ENCODE data around the gene PPP6R1.

DNA sequence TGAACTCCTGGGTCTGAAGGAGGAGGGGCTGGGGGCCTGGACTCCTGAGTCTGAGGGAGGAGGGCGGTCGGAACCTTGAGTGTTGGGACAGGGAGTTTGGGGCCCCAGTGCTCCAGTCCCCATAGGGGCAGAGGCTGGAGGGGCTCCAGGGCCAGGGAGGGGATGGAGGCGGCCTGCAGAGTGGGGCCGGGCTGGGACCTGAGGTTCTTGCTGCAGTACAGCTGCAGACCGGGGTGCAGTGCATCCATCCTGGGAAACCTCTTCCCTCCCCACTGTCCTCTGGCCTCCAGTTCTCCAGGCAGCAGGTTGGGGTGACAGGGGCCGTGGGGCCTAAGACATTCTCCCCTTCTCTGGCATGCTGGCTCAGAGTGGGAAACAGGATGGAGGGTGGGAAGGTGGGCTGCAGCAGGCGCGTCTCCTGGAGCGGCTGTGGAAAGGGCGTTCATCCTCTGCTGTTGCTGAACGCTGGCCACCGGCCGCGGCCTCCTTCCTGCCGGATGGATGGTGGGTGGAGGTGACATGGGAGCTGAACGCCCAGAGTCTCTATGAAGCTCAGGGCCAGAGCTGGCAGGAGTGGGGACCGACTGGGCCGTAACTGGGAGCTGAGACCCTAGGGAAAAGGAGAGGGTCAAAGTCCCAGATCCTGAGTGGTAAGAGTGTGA lies 26.5 kb upstream of the PPP6R1 start:
- TF ChIP-seq, protein P1, sequence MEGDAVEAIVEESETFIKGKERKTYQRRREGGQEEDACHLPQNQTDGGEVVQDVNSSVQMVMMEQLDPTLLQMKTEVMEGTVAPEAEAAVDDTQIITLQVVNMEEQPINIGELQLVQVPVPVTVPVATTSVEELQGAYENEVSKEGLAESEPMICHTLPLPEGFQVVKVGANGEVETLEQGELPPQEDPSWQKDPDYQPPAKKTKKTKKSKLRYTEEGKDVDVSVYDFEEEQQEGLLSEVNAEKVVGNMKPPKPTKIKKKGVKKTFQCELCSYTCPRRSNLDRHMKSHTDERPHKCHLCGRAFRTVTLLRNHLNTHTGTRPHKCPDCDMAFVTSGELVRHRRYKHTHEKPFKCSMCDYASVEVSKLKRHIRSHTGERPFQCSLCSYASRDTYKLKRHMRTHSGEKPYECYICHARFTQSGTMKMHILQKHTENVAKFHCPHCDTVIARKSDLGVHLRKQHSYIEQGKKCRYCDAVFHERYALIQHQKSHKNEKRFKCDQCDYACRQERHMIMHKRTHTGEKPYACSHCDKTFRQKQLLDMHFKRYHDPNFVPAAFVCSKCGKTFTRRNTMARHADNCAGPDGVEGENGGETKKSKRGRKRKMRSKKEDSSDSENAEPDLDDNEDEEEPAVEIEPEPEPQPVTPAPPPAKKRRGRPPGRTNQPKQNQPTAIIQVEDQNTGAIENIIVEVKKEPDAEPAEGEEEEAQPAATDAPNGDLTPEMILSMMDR (IDR thresholded peaks at IDR 0.05), result no peak
- TF ChIP-seq POLR2A (IDR thresholded peaks at IDR 0.05) (no peak), POLR2AphosphoS5 (IDR thresholded peaks at IDR 0.05) (no peak), EP300 (IDR thresholded peaks at IDR 0.05) (no peak)

All from stomach (tissue), 4 donors.